Spleen (tissue), 11 donors: ENCODE results near the gene TRAPPC11. TPM values are rescaled to one million over a fixed set of nuclear protein-coding genes. Genes with fewer than 3 reads are reported as not detected.

Experiments
- DNase-seq: peaks from one replicate; pipeline ENCODE4 v3.0.0-alpha.2; 2020
- H3K27ac ChIP-seq, 8 donors: fragments of 200-600 bp; sonication (generic) in 7 of 8; 1 replicate in 4 of 8; 2 replicates in 4 of 8; pipeline versions ENCODE4 v1.5.0 to v1.8.0; 2016 to 2021; ENCODE audit warnings: inconsistent platforms in 4 of 8, mild to moderate bottlenecking in 4 of 8, moderate library complexity in 1 of 8
- H3K27me3 ChIP-seq, 7 donors: fragments of 200-600 bp; sonication (generic) in 6 of 7; replicated peaks in 1 of 7; 1 replicate in 4 of 7; 2 replicates in 3 of 7; pipeline versions ENCODE4 v1.5.0 to v1.8.0; 2016 to 2021; ENCODE audit warnings: inconsistent platforms in 3 of 7, mild to moderate bottlenecking in 1 of 7
- H3K36me3 ChIP-seq, 6 donors: fragments of 200-600 bp; sonication (generic) in 5 of 6; 1 replicate in 4 of 6; 2 replicates in 2 of 6; pipeline versions ENCODE4 v1.5.0 to v1.8.0; 2016 to 2021; ENCODE audit warnings: inconsistent platforms in 2 of 6
- H3K4me1 ChIP-seq, 6 donors: fragments of 200-600 bp; sonication (generic) in 5 of 6; 1 replicate in 3 of 6; 2 replicates in 3 of 6; pipeline versions ENCODE4 v1.5.0 to v1.8.0; 2016 to 2021; ENCODE audit warnings: inconsistent platforms in 3 of 6
- H3K4me3 ChIP-seq, 8 donors: fragments of 200-600 bp; sonication (generic) in 7 of 8; 1 replicate in 4 of 8; 2 replicates in 4 of 8; pipeline versions ENCODE4 v1.5.0 to v1.8.0; 2016 to 2021; ENCODE audit warnings: inconsistent platforms in 4 of 8, mild to moderate bottlenecking in 4 of 8, moderate library complexity in 2 of 8
- H3K9me3 ChIP-seq, 8 donors: fragments of 200-600 bp; sonication (generic) in 7 of 8; 1 replicate in 4 of 8; 2 replicates in 4 of 8; pipeline versions ENCODE4 v1.5.0 to v1.8.0; 2016 to 2021; ENCODE audit warnings: inconsistent platforms in 4 of 8
- POLR2A ChIP-seq, 3 donors: fragments of 450-650 bp; IDR thresholded peaks; one replicate each; pipeline ENCODE4 v1.5.1; 2017; ENCODE audit warnings: antibody characterized with exemption in 3 of 3, mild to moderate bottlenecking in 1 of 3
- POLR2AphosphoS5 ChIP-seq, 3 donors: sonication (generic); formaldehyde crosslinking; IDR thresholded peaks; one replicate each; pipeline ENCODE4 v1.5.1; 2017; ENCODE audit warnings: antibody characterized with exemption in 3 of 3
- WGBS, 5 donors: extraction: QIAGEN DNeasy Blood & Tissue Kit in 3 of 5; methylation state at CpG; one replicate each; pipeline versions ENCODE4 v1.1.5 to v1.1.7; 2013 to 2018; 5-methylcytosine and 5-hydroxymethylcytosine counted together
- intact Hi-C: fragments of 100-400 bp; cut with DNase I; formaldehyde crosslinking; loops from one replicate; pipeline ENCODE4 v1.15.0; 2023; ENCODE audit warnings: low total_unique reads
- polyA plus RNA-seq, 3 donors: library from polyadenylated mRNA; stranded (reverse); fragments of 200-250 nt; gene quantifications; one replicate each; pipeline ENCODE4 v1.2.1, GENCODE V29; 2013
- small RNA-seq, 4 donors: library from RNA; depleted of rRNA; stranded (forward); fragments of <200 nt; gene quantifications; one replicate each; pipeline ENCODE3, GENCODE V24; 2016
- total RNA-seq, 7 donors: library from RNA; depleted of rRNA in 3 of 7; stranded (reverse); fragments of >200 nt in 3 of 7; fragmentation: NEBNext Ultra II Directional in 4 of 7; extraction: Animal tissue kit (Norgen Biotek cat#: 25700) in 4 of 7; gene quantifications; one replicate each; pipeline versions ENCODE4 v1.1.0 to v1.2.1, GENCODE V29; 2016 to 2021
- TF ChIP-seq, protein P1 (sequence below), 11 experiments: fragments of 200-600 bp in 7 of 11; fragments of 450-650 bp in 4 of 11; sonication (generic) in 4 of 11; IDR thresholded peaks in 8 of 11; conservative IDR thresholded peaks in 3 of 11; 1 replicate in 7 of 11; 2 replicates in 4 of 11; pipeline versions ENCODE4 v1.4.0 to v1.8.0; 2016 to 2021; ENCODE audit warnings: antibody characterized with exemption in 11 of 11, inconsistent platforms in 4 of 11, mild to moderate bottlenecking in 1 of 11
- donor health status: healthy with polysubstance abuse.
- donor health status: DM: no; HTN: no; CAD: no; lungs with moderate emphysema.
- donor health status: DM: no; HTN: no; CAD: no.
- donor health status: Bipolar disorder and iron deficiency.
- donor health status: healthy.
- donor health status: DM: no; HTN: no; CAD: no.
- donor health status: DM: yes; HTN: yes; CAD: no.

The TRAPPC11 gene
- total and polyA plus RNA-seq, 10 donors, result 14.3 to 72.2 (median 42.3) TPM

DNA sequence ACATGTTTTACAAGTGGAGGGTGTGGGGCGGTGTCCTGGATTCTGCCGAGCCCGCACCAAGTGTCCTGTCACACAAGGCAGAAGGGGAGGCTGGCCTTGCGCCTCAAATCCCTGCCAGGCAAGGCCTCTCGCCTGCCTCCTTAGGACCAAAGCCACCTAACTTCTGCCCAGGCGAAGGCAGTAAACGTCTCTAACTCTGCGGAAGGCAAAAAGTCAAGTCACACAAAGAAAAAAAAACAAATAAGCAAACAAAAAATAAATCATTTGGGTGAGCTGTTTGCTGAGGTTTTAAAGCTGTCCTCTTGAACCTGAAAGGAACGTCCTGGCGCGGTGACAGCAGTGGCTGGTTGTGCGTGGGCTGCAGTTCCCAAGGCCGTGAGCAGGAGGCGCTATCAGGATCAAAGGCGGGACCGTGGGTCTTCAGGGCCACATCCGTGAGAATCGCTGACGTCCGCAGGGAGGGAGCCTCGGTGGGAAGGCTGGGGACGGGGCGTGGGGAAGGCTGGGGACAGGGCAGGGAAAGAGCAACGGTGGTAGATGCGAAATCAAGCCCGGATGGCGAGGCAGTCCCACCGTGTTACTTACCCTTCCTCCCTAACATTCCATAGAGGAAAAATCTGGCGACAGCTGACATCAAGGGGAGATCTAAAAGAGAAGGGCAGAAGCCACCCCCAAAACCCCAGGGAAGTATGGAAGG lies 99.1 kb downstream of the TRAPPC11 start:
- WGBS, 5 donors, result 68 to 73% (median 70%) methylated on average over 29 of the region's 29 CpGs

GRCh38 chr4:183758758-183759447 lies 99.8 kb downstream of the TRAPPC11 start:
- no peaks in the 10 kb centered on the region for H3K36me3 ChIP-seq
- no peak overlapping the region for H3K4me3 ChIP-seq
- H3K27me3 ChIP-seq, result peaks cover 0 to 19% (median 0%) of the 10 kb centered on the region in 7 donors
- H3K9me3 ChIP-seq, result no peaks in the 10 kb centered on the region
- WGBS, 5 donors, result 86 to 93% (median 89%) methylated on average over 21 of the region's 21 CpGs
- no peaks in the 10 kb centered on the region for H3K4me1 ChIP-seq
- H3K27ac ChIP-seq, result peak overlapping the region in 1 of 8 donors; percentile 4
- DNase-seq, result no peak
- TF ChIP-seq, protein P1, sequence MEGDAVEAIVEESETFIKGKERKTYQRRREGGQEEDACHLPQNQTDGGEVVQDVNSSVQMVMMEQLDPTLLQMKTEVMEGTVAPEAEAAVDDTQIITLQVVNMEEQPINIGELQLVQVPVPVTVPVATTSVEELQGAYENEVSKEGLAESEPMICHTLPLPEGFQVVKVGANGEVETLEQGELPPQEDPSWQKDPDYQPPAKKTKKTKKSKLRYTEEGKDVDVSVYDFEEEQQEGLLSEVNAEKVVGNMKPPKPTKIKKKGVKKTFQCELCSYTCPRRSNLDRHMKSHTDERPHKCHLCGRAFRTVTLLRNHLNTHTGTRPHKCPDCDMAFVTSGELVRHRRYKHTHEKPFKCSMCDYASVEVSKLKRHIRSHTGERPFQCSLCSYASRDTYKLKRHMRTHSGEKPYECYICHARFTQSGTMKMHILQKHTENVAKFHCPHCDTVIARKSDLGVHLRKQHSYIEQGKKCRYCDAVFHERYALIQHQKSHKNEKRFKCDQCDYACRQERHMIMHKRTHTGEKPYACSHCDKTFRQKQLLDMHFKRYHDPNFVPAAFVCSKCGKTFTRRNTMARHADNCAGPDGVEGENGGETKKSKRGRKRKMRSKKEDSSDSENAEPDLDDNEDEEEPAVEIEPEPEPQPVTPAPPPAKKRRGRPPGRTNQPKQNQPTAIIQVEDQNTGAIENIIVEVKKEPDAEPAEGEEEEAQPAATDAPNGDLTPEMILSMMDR (IDR thresholded peaks at IDR 0.05 in 8 of 11, conservative IDR thresholded peaks at IDR 0.05 in 3 of 11), result no peak
- TF ChIP-seq POLR2A (IDR thresholded peaks at IDR 0.05), result no peak
- intact Hi-C loops, result no loop called here

More for the DNA sequence above, 99.1 kb downstream of the TRAPPC11 start:
- H3K4me1 ChIP-seq, result no peaks in the 10 kb centered on the region
- H3K27ac ChIP-seq, result peak overlapping the region in 1 of 8 donors; percentile 4
- no peaks in the 10 kb centered on the region for H3K36me3 ChIP-seq
- no peak overlapping the region for H3K4me3 ChIP-seq
- no peaks in the 10 kb centered on the region for H3K9me3 ChIP-seq
- intact Hi-C loops, result no loop called here
- TF ChIP-seq, protein P1 (IDR thresholded peaks at IDR 0.05 in 8 of 11, conservative IDR thresholded peaks at IDR 0.05 in 3 of 11), result peak in 1 of 11 experiments; percentile 31
- TF ChIP-seq POLR2AphosphoS5 (IDR thresholded peaks at IDR 0.05), result peak in 2 of 3 donors; percentile 12 to 29
- no peak for TF ChIP-seq POLR2A (IDR thresholded peaks at IDR 0.05)
- H3K27me3 ChIP-seq, result peaks cover 0 to 19% (median 0%) of the 10 kb centered on the region in 7 donors
- no peak for DNase-seq

- Histone ChIP-seq H3K4me1 (peaks cover 0 to 1% (median 0%) of the 10 kb centered on the region in 6 donors), H3K27me3 (peaks cover 0 to 19% (median 0%) of the 10 kb centered on the region in 7 donors), H3K9me3 (no peaks in the 10 kb centered on the region), H3K4me3 (no peak overlapping the region), H3K36me3 (no peaks in the 10 kb centered on the region), H3K27ac (no peak overlapping the region)
- TF ChIP-seq, protein P1 (IDR thresholded peaks at IDR 0.05 in 8 of 11, conservative IDR thresholded peaks at IDR 0.05 in 3 of 11), result no peak
- no peak for TF ChIP-seq POLR2AphosphoS5 (IDR thresholded peaks at IDR 0.05)
- TF ChIP-seq POLR2A (IDR thresholded peaks at IDR 0.05), result no peak
- WGBS, 5 donors, result 62 to 92% (median 74%) methylated on average over 1 of the region's 1 CpG
- intact Hi-C loops, result no loop called here
- DNase-seq, result no peak
Observed at GRCh38 chr4:183760326-183760725, 101.2 kb downstream of the TRAPPC11 start.

Small RNA genes lying within 50 kb of the gene (small RNA-seq; reads per million reads assigned to genes)
- gene RNU6-1053P (0 reads per million in 4 donors), gene RNU6-335P (0 reads per million in 4 donors), gene RNU6-479P (0 reads per million in 4 donors)

Other genes starting within 250 kb of the TRAPPC11 start
- 10 to 100 TPM; 11.6 to 27.9 (median 19.5) TPM for gene CDKN2AIP, start 214.7 kb upstream of the TRAPPC11 start, total RNA-seq
- gene CDKN2AIP, start 214.7 kb upstream of the TRAPPC11 start, polyA plus RNA-seq, result 10 to 100 TPM; 11.9 to 19.0 (median 14.2) TPM
- gene ING2, start 154.2 kb upstream of the TRAPPC11 start, total RNA-seq, result 10 to 100 TPM in 4 of 7 donors, 1 to 10 TPM in 3; 4.2 to 21.7 (median 10.6) TPM
- 10 to 100 TPM in 1 of 3 donors, 1 to 10 TPM in 2; 8.0 to 12.3 (median 9.4) TPM for gene ING2, start 154.2 kb upstream of the TRAPPC11 start, polyA plus RNA-seq
- 10 to 100 TPM in 6 of 7 donors, 1 to 10 TPM in 1; 8.9 to 16.9 (median 14.2) TPM for gene RWDD4, start 108 bp upstream of the TRAPPC11 start, total RNA-seq
- 10 to 100 TPM in 2 of 3 donors, 1 to 10 TPM in 1; 8.3 to 12.9 (median 11.3) TPM for gene RWDD4, start 108 bp upstream of the TRAPPC11 start, polyA plus RNA-seq
- gene STOX2, start 246.0 kb downstream of the TRAPPC11 start, total RNA-seq, result 10 to 100 TPM; 10.2 to 42.8 (median 30.5) TPM
- gene STOX2, start 246.0 kb downstream of the TRAPPC11 start, polyA plus RNA-seq, result 1 to 10 TPM in 1 of 3 donors, under 1 TPM in 2; 0.53 to 2.0 (median 1.00) TPM